ENCODE data around the gene TAC1. TPM values are rescaled to one million over a fixed set of nuclear protein-coding genes. Genes with fewer than 3 reads are reported as not detected.
"Not testable (repeated sequence)": the region's sequence is repeated elsewhere in the genome, so short reads cannot be mapped to it uniquely, and the experiment has no call there.

TAC1 gene, protein sequence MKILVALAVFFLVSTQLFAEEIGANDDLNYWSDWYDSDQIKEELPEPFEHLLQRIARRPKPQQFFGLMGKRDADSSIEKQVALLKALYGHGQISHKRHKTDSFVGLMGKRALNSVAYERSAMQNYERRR
- total RNA-seq, result not detected in 2 replicates

GRCh38 chr7:97731736-97732564, at the start of gene TAC1:
TSS of gene TAC1 (plus strand) at chr7:97732086. CDS start at chr7:97732613, 527 bp downstream.
- no peak for DNase-seq (ENCODE audit: low read depth in 2 of 2)

DNA sequence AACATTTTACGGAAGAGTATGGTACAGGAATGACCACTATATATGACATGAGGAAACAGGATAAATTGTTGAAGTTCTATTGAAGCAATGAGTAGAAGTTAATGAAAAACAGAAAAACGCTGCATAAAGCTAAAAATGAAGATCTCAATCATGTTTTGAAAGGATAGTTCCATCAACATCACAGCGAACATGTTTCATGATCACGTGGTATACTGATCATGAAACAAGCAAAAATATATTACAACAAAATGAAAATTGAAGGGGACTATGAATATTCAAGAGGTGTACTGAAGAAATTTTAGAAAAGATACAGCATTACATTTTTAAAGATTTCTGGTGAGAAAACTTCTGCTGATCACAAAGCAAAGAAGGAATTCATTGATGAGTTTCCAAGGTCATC, 45.9 kb upstream of the TAC1 start:
- no peak for DNase-seq (ENCODE audit: low read depth in 2 of 2)

GRCh38 chr7:97693586-97693985, 38.3 kb upstream of the TAC1 start:
- DNase-seq (ENCODE audit: low read depth in 2 of 2), result no peak

- no peak for DNase-seq (ENCODE audit: low read depth in 2 of 2)
Measured at GRCh38 chr7:97694355-97694754, 37.5 kb upstream of the TAC1 start.

DNA sequence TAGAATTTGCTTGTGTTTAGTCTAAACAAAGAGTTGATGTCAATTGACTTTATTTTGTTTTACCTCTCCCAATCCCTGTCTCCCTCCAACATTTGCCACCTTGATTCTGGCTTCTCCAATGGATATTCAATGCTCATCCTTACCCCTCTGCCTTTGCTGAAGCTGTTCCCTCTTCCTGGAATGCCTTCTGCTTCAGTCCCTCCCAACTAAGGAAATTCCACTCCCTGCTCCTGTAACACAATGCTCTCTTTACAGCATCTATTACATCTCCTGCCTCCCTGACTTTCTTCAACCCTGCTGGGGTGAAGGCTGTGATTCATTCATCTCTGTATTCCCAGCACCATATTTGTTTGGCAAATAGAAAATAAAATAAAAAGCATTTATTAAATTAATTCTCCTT, 34.5 kb upstream of the TAC1 start:
- no peak for DNase-seq (ENCODE audit: low read depth in 2 of 2)

DNA sequence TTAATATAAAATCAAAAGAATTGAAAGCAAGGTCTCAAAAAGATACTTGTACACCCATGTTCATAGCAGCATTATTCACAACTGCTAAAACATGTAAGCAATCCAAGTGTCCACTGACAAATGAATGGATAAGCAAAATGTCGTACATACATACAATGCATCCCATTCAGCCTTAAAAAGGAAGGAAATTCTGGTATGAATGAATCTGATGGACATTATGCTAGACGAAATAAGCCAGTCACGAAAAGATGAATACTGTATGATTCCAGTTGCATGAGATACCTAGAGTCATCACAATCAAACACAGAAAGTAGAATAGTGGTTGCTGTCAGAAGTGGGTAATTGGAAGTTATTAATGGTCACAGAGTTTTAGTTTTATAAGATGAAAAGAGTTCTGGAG, 9.5 kb upstream of the TAC1 start:
- no peak for DNase-seq (ENCODE audit: low read depth in 2 of 2)

DNA sequence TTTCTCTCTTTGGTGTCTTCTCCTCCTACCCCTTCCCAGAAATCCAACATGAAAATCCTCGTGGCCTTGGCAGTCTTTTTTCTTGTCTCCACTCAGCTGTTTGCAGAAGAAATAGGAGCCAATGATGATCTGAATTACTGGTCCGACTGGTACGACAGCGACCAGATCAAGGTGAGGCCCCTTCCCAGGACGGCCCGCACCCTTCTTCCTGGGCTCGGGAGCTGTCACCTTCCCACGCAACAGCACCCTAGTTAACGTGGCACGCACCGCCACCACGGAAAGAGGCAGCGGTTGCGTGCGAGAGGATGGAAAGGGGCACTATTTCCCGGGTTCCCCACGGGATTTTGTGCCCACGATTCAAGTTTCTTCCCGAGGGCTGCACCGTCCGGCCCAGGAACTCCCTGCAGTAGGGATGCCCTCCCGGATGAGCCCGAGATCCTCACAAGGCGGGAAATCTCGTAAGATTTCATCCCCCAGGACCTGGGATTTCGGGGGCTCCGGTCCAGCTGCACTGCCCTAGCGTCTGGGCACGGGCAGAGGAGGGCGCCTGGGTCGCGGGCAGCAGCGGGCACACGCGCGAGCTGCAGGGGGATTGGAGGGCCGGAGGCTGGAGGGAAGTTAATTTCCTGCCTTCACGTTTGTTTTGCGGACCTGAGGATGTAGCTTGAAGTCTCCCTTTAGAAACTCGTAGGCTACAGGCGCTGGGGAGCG, 834 bp downstream of the TAC1 start:
- DNase-seq (ENCODE audit: low read depth in 2 of 2), result no peak

DNA sequence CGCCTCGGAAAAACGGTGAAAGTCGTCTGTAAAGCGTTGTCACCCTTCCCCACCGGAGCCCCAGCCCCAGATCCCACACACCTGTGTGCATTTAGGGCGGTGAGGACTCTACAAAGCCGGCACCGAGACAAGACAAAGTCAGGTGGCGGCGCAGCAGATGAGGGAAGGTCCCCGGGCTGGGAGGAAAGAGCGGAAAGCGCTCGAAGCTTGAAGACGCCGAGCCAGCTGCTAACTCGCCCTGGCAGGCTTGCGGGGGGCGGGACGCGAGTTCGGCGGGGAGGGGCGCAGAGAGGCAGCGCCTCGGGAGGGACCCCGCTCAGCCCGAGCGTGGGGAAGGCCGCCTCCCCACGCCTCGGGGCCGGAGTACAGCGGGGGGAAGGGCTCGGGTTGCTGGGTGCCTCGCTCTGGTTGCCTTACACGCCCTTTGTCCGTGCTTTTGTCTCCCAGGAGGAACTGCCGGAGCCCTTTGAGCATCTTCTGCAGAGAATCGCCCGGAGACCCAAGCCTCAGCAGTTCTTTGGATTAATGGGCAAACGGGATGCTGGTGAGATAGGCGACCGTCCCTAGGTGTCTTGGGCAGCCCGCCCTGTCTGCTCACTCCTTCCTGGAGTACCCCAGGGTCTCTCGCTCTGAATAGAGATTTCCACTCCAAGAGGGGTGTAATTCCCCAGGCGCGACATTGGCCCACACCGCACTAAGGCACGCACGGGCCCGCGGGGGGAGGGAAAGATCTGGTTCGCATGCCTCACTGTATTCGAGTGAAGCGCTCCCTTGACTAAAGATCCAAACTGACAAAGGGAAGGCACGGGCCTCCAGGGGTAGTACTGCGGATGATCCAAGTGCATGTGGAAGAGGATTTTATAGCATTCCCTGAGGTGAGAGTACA, 1.6 kb downstream of the TAC1 start:
- no peak for DNase-seq (ENCODE audit: low read depth in 2 of 2)

DNA sequence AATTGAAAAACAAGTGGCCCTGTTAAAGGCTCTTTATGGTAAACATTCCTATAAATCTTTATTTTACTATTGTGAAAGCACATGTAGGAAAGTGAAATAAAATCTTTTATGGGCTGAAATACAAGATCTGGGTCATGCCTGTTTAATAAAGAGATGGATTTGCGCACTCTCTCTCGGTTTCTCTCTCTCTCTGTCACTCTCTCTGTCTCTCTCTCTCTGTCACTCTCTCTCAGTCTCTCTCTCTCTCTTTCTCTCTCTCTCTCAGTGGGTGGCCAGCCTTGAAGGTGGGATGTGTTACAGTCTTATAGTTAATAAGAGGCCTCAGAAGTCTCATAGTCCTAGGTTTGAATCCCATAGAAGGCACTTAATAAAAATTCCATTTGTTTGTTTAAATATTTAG, 2.4 kb downstream of the TAC1 start:
- no peak for DNase-seq (ENCODE audit: low read depth in 2 of 2)

- no peak for DNase-seq (ENCODE audit: low read depth in 2 of 2)
Measured at GRCh38 chr7:97735075-97735474, 3.2 kb downstream of the TAC1 start.

DNA sequence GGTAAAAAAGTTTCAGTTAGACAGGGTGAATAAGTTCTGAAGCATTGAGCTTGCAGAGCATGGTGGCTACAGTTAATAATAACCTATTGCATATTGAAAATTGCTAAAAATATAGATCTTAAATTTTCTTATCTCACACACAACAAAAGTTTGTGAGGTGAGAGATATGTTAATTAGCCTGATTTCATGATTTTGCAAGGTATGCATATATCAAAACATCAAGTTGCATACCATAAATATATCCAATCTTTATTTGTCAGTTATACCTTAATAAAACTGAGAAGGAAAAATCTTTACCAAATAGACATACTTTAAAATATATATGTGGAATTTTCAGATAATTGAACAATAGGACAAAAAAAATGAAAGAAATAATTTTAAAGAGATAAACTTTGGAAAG, 16.6 kb downstream of the TAC1 start:
- no peak for DNase-seq (ENCODE audit: low read depth in 2 of 2)

- DNase-seq (ENCODE audit: low read depth in 2 of 2), result no peak
Measured at GRCh38 chr7:97751566-97751965, 19.7 kb downstream of the TAC1 start.

DNA sequence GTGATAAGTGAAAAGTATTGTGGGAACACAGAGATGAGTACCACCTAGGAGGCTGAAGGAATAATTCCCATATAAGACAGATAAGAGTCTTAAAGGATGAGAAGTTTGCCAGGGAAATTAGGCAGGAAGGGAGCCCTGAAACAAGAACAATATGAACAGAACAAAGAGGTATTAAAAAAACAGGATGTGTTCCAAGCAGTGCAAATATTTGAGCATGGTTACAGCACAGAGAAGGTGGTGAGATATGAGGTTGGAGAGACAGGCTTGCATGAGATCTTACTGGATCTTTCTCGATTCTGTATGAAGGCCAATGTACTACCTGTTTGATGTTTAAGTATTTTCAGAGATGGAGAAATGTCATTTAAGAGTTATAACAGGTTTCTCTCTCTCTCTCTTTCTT, 20.3 kb downstream of the TAC1 start:
- DNase-seq (ENCODE audit: low read depth in 2 of 2), result no peak

GRCh38 chr7:97757824-97758223, 25.9 kb downstream of the TAC1 start:
- DNase-seq (ENCODE audit: low read depth in 2 of 2), result no peak

- DNase-seq (ENCODE audit: low read depth in 2 of 2), result no peak
Measured at GRCh38 chr7:97770850-97771249, 39.0 kb downstream of the TAC1 start.

- no peak for DNase-seq (ENCODE audit: low read depth in 2 of 2)
Measured at GRCh38 chr7:97771576-97771975, 39.7 kb downstream of the TAC1 start.

GRCh38 chr7:97772045-97772901, 40.4 kb downstream of the TAC1 start:
- no peak for DNase-seq (ENCODE audit: low read depth in 2 of 2)

- DNase-seq (ENCODE audit: low read depth in 2 of 2), result not testable (repeated sequence)
Measured at GRCh38 chr7:97786398-97786797, 54.5 kb downstream of the TAC1 start.
